ENCODE data around the gene KCNAB2.
"Not testable (repeated sequence)": the region's sequence is repeated elsewhere in the genome, so short reads cannot be mapped to it uniquely, and the experiment has no call there.

The KCNAB2 gene

GRCh38 chr1:6074192-6074901 lies 28.7 kb downstream of the KCNAB2 start:
- no peaks in the 10 kb centered on the region for H3K27me3 ChIP-seq (ENCODE audit: low read depth, low read length)

DNA sequence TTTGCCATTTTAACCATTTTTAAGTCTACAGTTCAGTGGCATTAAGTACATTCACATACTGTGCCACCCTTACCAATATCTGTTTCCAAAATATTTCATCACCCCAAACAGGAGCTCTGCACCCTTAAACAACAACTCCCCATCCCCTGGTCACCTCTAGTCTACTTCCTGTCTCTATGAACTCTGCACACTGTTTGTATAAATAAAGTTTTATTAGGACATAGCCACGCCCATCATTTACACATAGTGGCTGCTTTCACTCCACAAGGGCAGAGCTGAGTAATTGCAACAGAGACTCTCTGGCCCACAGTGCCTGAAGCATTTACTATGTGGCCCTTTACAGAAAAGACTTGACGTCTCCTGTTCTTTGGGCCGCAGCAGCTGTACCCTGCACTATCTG lies 30.1 kb downstream of the KCNAB2 start:
- Histone ChIP-seq H3K36me3 (replicated peaks; ENCODE audit: low read depth, low read length) (peaks cover 9% of the 10 kb centered on the region), H4K20me1 (ENCODE audit: insufficient read depth, low read length) (0 out of 2 replicates have a peak, but pooled peaks cover 2% of the 10 kb centered on the region)
- no peak for TF ChIP-seq EZH2phosphoT487 (IDR thresholded peaks at IDR 0.05; ENCODE audit: low read depth)
- TF ChIP-seq, protein P1, sequence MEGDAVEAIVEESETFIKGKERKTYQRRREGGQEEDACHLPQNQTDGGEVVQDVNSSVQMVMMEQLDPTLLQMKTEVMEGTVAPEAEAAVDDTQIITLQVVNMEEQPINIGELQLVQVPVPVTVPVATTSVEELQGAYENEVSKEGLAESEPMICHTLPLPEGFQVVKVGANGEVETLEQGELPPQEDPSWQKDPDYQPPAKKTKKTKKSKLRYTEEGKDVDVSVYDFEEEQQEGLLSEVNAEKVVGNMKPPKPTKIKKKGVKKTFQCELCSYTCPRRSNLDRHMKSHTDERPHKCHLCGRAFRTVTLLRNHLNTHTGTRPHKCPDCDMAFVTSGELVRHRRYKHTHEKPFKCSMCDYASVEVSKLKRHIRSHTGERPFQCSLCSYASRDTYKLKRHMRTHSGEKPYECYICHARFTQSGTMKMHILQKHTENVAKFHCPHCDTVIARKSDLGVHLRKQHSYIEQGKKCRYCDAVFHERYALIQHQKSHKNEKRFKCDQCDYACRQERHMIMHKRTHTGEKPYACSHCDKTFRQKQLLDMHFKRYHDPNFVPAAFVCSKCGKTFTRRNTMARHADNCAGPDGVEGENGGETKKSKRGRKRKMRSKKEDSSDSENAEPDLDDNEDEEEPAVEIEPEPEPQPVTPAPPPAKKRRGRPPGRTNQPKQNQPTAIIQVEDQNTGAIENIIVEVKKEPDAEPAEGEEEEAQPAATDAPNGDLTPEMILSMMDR (IDR thresholded peaks at IDR 0.05; ENCODE audit: low read depth, low read length), result no peak

More at GRCh38 chr1:6074192-6074901, 28.7 kb downstream of the KCNAB2 start:
- no peak overlapping the region for H3K4me3 ChIP-seq (ENCODE audit: low read length)
- no peaks in the 10 kb centered on the region for H3K9me3 ChIP-seq (ENCODE audit: insufficient read depth, low read length)
- no peak overlapping the region for H2AFZ ChIP-seq (ENCODE audit: low read depth, low read length)
- H3K9ac ChIP-seq (ENCODE audit: low read length), result no peak overlapping the region
- no peak overlapping the region for H3K4me2 ChIP-seq (ENCODE audit: low read length)
- no peaks in the 10 kb centered on the region for H3K4me1 ChIP-seq (ENCODE audit: low read length)
- H3K27ac ChIP-seq (ENCODE audit: low read length), result no peak overlapping the region
- peaks cover 9% of the 10 kb centered on the region for H3K36me3 ChIP-seq (replicated peaks; ENCODE audit: low read depth, low read length)
- H3K79me2 ChIP-seq (ENCODE audit: low read length), result no peaks in the 10 kb centered on the region
- TF ChIP-seq, protein P1 (IDR thresholded peaks at IDR 0.05; ENCODE audit: low read depth, low read length), result no peak
- no peak for TF ChIP-seq EZH2phosphoT487 (IDR thresholded peaks at IDR 0.05; ENCODE audit: low read depth)
- H4K20me1 ChIP-seq (ENCODE audit: insufficient read depth, low read length), result peaks cover 14% of the 10 kb centered on the region; the same call in 1 of the 2 replicates

DNA sequence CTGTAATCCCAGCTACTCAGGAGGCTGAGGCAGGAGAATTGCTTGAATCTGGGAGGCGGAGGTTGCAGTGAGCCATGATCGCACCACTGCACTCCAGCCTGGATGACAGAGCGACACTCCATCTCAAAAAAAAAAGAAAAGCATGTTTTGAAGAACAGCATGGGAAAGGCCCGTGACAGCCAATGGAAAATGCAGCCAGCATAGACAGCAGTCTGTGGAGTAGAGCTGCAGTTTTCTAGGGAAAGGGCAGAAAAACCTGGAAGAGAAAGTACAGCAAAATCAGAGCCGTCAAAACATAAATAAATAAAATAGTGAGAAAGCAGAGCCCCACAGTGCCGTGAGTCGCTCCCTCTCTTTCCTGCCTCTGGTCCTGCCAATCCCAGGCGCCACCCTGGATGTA lies 31.4 kb downstream of the KCNAB2 start:
- not testable (repeated sequence) for H2AFZ ChIP-seq (ENCODE audit: low read depth, low read length); H3K9me3 ChIP-seq (ENCODE audit: insufficient read depth, low read length); H3K27me3 ChIP-seq (ENCODE audit: low read depth, low read length); H3K4me3 ChIP-seq (ENCODE audit: low read length); H3K4me2 ChIP-seq (ENCODE audit: low read length); H3K4me1 ChIP-seq (ENCODE audit: low read length); H3K9ac ChIP-seq (ENCODE audit: low read length); H3K27ac ChIP-seq (ENCODE audit: low read length); H4K20me1 ChIP-seq (ENCODE audit: insufficient read depth, low read length); H3K36me3 ChIP-seq (replicated peaks; ENCODE audit: low read depth, low read length); H3K79me2 ChIP-seq (ENCODE audit: low read length)

More for the DNA sequence above, 30.1 kb downstream of the KCNAB2 start:
- H3K4me1 ChIP-seq (ENCODE audit: low read length), result no peaks in the 10 kb centered on the region
- H2AFZ ChIP-seq (ENCODE audit: low read depth, low read length), result no peak overlapping the region
- H3K4me3 ChIP-seq (ENCODE audit: low read length), result no peak overlapping the region
- H3K9me3 ChIP-seq (ENCODE audit: insufficient read depth, low read length), result no peaks in the 10 kb centered on the region
- no peak overlapping the region for H3K9ac ChIP-seq (ENCODE audit: low read length)
- H3K27ac ChIP-seq (ENCODE audit: low read length), result no peak overlapping the region
- no peaks in the 10 kb centered on the region for H3K27me3 ChIP-seq (ENCODE audit: low read depth, low read length)
- no peaks in the 10 kb centered on the region for H3K79me2 ChIP-seq (ENCODE audit: low read length)
- no peak overlapping the region for H3K4me2 ChIP-seq (ENCODE audit: low read length)

DNA sequence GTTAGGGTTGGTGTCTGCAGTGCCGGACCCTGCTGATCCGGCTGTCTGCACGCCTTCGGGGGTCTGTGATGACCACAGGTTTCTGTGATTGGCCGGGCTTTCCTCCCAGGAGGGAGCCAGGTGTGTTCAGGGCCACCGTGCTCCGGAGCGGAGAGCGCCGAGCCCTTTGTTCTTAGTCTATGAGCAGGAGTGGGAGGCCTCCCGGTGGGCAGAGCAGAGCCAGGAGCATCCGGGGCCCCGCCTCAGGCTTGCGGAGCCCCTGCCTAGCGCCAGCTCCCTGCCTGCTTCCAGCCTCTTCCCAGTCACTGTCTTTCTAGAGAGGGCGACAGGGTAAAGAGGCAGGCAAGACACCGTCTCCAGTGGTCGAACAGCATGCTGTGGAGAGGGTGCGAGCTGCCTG lies 31.8 kb downstream of the KCNAB2 start:
- Histone ChIP-seq H3K4me2 (ENCODE audit: low read length) (no peak overlapping the region), H3K79me2 (ENCODE audit: low read length) (no peaks in the 10 kb centered on the region)

More for the DNA sequence above, 31.8 kb downstream of the KCNAB2 start:
- TF ChIP-seq, protein P1 (IDR thresholded peaks at IDR 0.05; ENCODE audit: low read depth, low read length), result no peak
- no peak for TF ChIP-seq EZH2phosphoT487 (IDR thresholded peaks at IDR 0.05; ENCODE audit: low read depth)
- Histone ChIP-seq H3K9ac (ENCODE audit: low read length) (no peak overlapping the region), H3K4me1 (ENCODE audit: low read length) (no peaks in the 10 kb centered on the region), H3K4me3 (ENCODE audit: low read length) (no peak overlapping the region), H3K9me3 (ENCODE audit: insufficient read depth, low read length) (no peaks in the 10 kb centered on the region), H3K27me3 (ENCODE audit: low read depth, low read length) (no peaks in the 10 kb centered on the region), H3K36me3 (replicated peaks; ENCODE audit: low read depth, low read length) (peaks cover 9% of the 10 kb centered on the region), H2AFZ (ENCODE audit: low read depth, low read length) (no peak overlapping the region), H3K27ac (ENCODE audit: low read length) (no peak overlapping the region), H4K20me1 (ENCODE audit: insufficient read depth, low read length) (0 out of 2 replicates have a peak, but pooled peaks cover 2% of the 10 kb centered on the region)

Data from OCI-LY3 (cell line).